ENCODE data around the gene SUSD5. TPM values are rescaled to one million over a fixed set of nuclear protein-coding genes. Genes with fewer than 3 reads are reported as not detected.

The SUSD5 gene
- total RNA-seq, 1 experiment from 2014 or later: 1.2 TPM

DNA sequence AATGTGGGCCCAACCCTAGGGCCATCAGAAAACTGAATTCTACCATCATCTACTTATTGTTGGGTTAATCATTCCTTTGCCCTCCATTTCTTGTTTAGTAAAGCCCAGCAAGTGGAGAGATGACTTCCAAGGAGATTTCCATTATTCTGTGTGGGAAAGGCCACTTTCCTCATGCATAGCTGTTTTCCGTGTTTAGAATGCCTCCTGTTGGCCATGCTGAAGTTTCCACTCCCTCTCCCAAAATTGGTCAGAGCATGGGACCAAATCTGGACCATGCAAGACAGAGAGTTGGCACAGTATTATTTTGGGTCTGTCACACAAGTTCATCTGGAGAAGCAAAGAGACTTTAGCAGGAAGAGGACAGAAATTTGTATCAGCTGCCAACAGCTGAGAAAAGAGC is 15.3 kb upstream of the SUSD5 start:
- Mint-ChIP-seq H3K36me3 (no peaks in the 10 kb centered on the region), H3K9me3 (peaks cover 9% of the 10 kb centered on the region), H3K4me3 (no peak overlapping the region), H3K27me3 (ENCODE audit: low read depth) (peaks cover 6% of the 10 kb centered on the region), H3K27ac (no peak overlapping the region), H3K4me1 (no peaks in the 10 kb centered on the region)
- DNase-seq (ENCODE audit: low spot score) (no peak), ATAC-seq (no peak)
- TF ChIP-seq, protein P1, sequence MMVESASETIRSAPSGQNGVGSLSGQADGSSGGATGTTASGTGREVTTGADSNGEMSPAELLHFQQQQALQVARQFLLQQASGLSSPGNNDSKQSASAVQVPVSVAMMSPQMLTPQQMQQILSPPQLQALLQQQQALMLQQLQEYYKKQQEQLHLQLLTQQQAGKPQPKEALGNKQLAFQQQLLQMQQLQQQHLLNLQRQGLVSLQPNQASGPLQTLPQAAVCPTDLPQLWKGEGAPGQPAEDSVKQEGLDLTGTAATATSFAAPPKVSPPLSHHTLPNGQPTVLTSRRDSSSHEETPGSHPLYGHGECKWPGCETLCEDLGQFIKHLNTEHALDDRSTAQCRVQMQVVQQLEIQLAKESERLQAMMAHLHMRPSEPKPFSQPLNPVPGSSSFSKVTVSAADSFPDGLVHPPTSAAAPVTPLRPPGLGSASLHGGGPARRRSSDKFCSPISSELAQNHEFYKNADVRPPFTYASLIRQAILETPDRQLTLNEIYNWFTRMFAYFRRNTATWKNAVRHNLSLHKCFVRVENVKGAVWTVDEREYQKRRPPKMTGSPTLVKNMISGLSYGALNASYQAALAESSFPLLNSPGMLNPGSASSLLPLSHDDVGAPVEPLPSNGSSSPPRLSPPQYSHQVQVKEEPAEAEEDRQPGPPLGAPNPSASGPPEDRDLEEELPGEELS (CRISPR knock-in tag; IDR thresholded peaks at IDR 0.05): no peak
- TF ChIP-seq ZNF671 (CRISPR knock-in tag; IDR thresholded peaks at IDR 0.05) (no peak), NFE2L1 (CRISPR knock-in tag; IDR thresholded peaks at IDR 0.05) (no peak), ZNF532 (CRISPR knock-in tag; IDR thresholded peaks at IDR 0.05; ENCODE audit: borderline replicate concordance) (no peak), GRHL2 (CRISPR knock-in tag; IDR thresholded peaks at IDR 0.05; ENCODE audit: insufficient replicate concordance, severe bottlenecking) (no peak), MLX (CRISPR knock-in tag; IDR thresholded peaks at IDR 0.05) (no peak), ZNF263 (CRISPR knock-in tag; IDR thresholded peaks at IDR 0.05; ENCODE audit: low read depth) (no peak), ATF1 (CRISPR knock-in tag; IDR thresholded peaks at IDR 0.05) (no peak), ZNF219 (CRISPR knock-in tag; IDR thresholded peaks at IDR 0.05; ENCODE audit: borderline replicate concordance) (no peak), USF2 (CRISPR knock-in tag; IDR thresholded peaks at IDR 0.05) (no peak), CBFB (CRISPR knock-in tag; IDR thresholded peaks at IDR 0.05; ENCODE audit: low read depth) (no peak), ATF2 (CRISPR knock-in tag; IDR thresholded peaks at IDR 0.05; ENCODE audit: borderline replicate concordance, low read depth) (no peak), SOX15 (CRISPR knock-in tag; IDR thresholded peaks at IDR 0.05) (no peak), CREB1 (CRISPR knock-in tag; IDR thresholded peaks at IDR 0.05) (no peak), ESRRA (CRISPR knock-in tag; IDR thresholded peaks at IDR 0.05; ENCODE audit: borderline replicate concordance) (no peak), RELA (CRISPR knock-in tag; IDR thresholded peaks at IDR 0.05; ENCODE audit: borderline replicate concordance) (no peak), SMAD4 (CRISPR knock-in tag; IDR thresholded peaks at IDR 0.05) (no peak)
- TF ChIP-seq, protein P2, sequence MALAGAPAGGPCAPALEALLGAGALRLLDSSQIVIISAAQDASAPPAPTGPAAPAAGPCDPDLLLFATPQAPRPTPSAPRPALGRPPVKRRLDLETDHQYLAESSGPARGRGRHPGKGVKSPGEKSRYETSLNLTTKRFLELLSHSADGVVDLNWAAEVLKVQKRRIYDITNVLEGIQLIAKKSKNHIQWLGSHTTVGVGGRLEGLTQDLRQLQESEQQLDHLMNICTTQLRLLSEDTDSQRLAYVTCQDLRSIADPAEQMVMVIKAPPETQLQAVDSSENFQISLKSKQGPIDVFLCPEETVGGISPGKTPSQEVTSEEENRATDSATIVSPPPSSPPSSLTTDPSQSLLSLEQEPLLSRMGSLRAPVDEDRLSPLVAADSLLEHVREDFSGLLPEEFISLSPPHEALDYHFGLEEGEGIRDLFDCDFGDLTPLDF (CRISPR knock-in tag; IDR thresholded peaks at IDR 0.05): no peak
- TF ChIP-seq, protein P3, sequence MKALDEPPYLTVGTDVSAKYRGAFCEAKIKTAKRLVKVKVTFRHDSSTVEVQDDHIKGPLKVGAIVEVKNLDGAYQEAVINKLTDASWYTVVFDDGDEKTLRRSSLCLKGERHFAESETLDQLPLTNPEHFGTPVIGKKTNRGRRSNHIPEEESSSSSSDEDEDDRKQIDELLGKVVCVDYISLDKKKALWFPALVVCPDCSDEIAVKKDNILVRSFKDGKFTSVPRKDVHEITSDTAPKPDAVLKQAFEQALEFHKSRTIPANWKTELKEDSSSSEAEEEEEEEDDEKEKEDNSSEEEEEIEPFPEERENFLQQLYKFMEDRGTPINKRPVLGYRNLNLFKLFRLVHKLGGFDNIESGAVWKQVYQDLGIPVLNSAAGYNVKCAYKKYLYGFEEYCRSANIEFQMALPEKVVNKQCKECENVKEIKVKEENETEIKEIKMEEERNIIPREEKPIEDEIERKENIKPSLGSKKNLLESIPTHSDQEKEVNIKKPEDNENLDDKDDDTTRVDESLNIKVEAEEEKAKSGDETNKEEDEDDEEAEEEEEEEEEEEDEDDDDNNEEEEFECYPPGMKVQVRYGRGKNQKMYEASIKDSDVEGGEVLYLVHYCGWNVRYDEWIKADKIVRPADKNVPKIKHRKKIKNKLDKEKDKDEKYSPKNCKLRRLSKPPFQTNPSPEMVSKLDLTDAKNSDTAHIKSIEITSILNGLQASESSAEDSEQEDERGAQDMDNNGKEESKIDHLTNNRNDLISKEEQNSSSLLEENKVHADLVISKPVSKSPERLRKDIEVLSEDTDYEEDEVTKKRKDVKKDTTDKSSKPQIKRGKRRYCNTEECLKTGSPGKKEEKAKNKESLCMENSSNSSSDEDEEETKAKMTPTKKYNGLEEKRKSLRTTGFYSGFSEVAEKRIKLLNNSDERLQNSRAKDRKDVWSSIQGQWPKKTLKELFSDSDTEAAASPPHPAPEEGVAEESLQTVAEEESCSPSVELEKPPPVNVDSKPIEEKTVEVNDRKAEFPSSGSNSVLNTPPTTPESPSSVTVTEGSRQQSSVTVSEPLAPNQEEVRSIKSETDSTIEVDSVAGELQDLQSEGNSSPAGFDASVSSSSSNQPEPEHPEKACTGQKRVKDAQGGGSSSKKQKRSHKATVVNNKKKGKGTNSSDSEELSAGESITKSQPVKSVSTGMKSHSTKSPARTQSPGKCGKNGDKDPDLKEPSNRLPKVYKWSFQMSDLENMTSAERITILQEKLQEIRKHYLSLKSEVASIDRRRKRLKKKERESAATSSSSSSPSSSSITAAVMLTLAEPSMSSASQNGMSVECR (CRISPR knock-in tag; IDR thresholded peaks at IDR 0.05; ENCODE audit: borderline replicate concordance): no peak
- ChIA-PET POLR2A (no interaction called here), CTCF (interaction anchor here (0.8 to 1.6 kb wide), 3 partner anchors 17 to 139 kb away, joined by 3 to 8 read pairs (median 5); no protein-coding TSS in a partner anchor)
